K562 (cell line): ENCODE measurements around the gene CADPS2. TPM values are rescaled to one million over a fixed set of nuclear protein-coding genes. Genes with fewer than 3 reads are reported as not detected.

Experiments used
- CEBPG ChIP-seq, 3 experiments: fragments of 200-800 bp in 1 of 3; sonication (Bioruptor generic) in 1 of 3; sonication (generic) in 1 of 3; formaldehyde crosslinking in 1 of 3; IDR thresholded peaks in 2 of 3; conservative IDR thresholded peaks in 1 of 3; 2 replicates each; pipeline versions ENCODE4 v1.6.1 to v1.8.0; 2016 to 2022; ENCODE audit warnings: missing compliant biosample characterization in 2 of 3, missing genetic modification characterization in 2 of 3, mild to moderate bottlenecking in 1 of 3, missing genetic modification reagents in 1 of 3
- HDAC3 ChIP-seq: fragments of 450-650 bp; IDR thresholded peaks from 2 replicates; pipeline ENCODE4 v1.6.1; 2018; ENCODE audit warnings: borderline replicate concordance, mild to moderate bottlenecking, moderate library complexity; ENCODE audit not compliant: partially characterized antibody
- WHSC1 ChIP-seq: IDR thresholded peaks from one replicate; pipeline ENCODE4 v1.6.1; 2012; ENCODE audit warnings: low read length, control low read depth, inconsistent platforms
- ZC3H11A ChIP-seq: IDR thresholded peaks from 2 replicates; pipeline ENCODE4 v1.6.1; 2012; ENCODE audit warnings: low read depth, low read length, improper control_type of control experiment
- ZFP1 ChIP-seq: fragments of 450-650 bp; formaldehyde crosslinking; IDR thresholded peaks from 2 replicates; pipeline ENCODE4 v1.4.0; 2020; ENCODE audit warnings: mild to moderate bottlenecking, mixed read lengths
- ZNF695 ChIP-seq: fragments of 450-650 bp; formaldehyde crosslinking; IDR thresholded peaks from 2 replicates; pipeline ENCODE4 v1.4.0; 2020; ENCODE audit warnings: mild to moderate bottlenecking, moderate library complexity
- polyA plus RNA-seq, 8 experiments: library from polyadenylated mRNA; depleted of rRNA in 4 of 8; stranded (reverse) in 5 of 8; unstranded in 3 of 8; fragments of >200 nt; fragmentation: Nextera tagmentation in 2 of 8; fragmentation: Illumina TruSeq in 1 of 8; extraction: Ambion mirVana in 2 of 8; extraction: Trizol in 1 of 8; gene quantifications; 2 replicates each; pipeline versions ENCODE4 v1.2.1 to v1.2.3, GENCODE V29; 2011 to 2014; ENCODE audit warnings: inconsistent platforms in 1 of 8, missing spikeins in 1 of 8
- total RNA-seq, 7 experiments: library from RNA; depleted of rRNA in 6 of 7; stranded (reverse); fragments of >200 nt in 6 of 7; fragmentation: Illumina TruSeq in 2 of 7; extraction: Trizol in 2 of 7; gene quantifications; 2 replicates each; pipeline versions ENCODE4 v1.2.1 to v1.2.3, GENCODE V29; 2011 to 2021; ENCODE audit warnings: low replicate concordance in 1 of 7
- TF ChIP-seq, protein P1 (sequence below): fragments of 250-450 bp; sonication (Bioruptor Pico); IDR thresholded peaks from 2 replicates; pipeline ENCODE4 v1.5.0; 2020; ENCODE audit warnings: mild to moderate bottlenecking
- TF ChIP-seq, protein P2 (sequence below): sonication (generic); formaldehyde crosslinking; IDR thresholded peaks from 2 replicates; pipeline ENCODE4 v1.8.0; 2022; ENCODE audit warnings: mild to moderate bottlenecking, missing genetic modification reagents
- TF ChIP-seq, protein P3 (sequence below): sonication (generic); formaldehyde crosslinking; IDR thresholded peaks from 2 replicates; pipeline ENCODE4 v1.8.0; 2022; ENCODE audit warnings: mild to moderate bottlenecking, missing genetic modification reagents
- TF ChIP-seq, protein P4 (sequence below): sonication (generic); formaldehyde crosslinking; IDR thresholded peaks from 2 replicates; pipeline ENCODE4 v1.8.0; 2023; ENCODE audit warnings: mild to moderate bottlenecking, missing genetic modification reagents
- TF ChIP-seq, protein P5 (sequence below): fragments of 200-800 bp; sonication (Bioruptor generic); IDR thresholded peaks from 2 replicates; pipeline ENCODE4 v1.6.1; 2017; ENCODE audit warnings: missing genetic modification characterization, missing compliant biosample characterization

Gene CADPS2
- total and polyA plus RNA-seq, 9 of the 15 experiments (the other 6 are each of a cell fraction or from before 2014, with no cell fraction given) = 0.03 to 0.14 (median 0.04) TPM; not detected in 1

DNA sequence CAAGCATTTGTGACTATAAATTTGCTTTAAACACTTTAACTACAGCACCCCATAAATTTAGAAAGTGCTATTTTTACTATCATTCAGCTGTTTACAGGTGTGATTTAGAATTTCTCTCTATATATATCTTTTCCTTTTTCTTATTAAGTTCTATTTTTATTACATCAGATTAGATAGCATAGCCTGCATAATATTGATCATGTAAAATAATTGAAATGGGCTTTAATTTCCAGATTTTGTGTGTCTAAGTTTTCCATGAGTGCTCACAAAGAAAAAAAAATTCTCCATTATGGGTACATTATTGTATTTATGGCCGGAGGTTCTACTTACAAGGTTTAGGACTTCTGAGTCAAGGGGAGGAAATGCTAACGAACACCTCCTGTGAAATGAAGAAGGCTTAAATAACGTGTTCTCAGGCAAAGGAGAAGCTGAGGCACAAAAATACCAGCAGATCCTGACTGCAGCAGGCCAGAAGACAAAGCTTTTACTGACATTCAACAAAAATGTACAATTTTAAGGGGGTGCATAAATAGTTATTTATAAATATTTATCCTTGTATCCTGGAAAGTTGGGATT is 301.5 kb downstream of the CADPS2 start (continued):
- TF ChIP-seq CEBPG (CRISPR knock-in tag; IDR thresholded peaks at IDR 0.05) (no peak), CEBPG (tag; conservative IDR thresholded peaks at IDR 0.05 in 1 of 2, IDR thresholded peaks at IDR 0.05 in 1 of 2) (no peak), ZNF695 (CRISPR knock-in tag) (no peak), ZC3H11A (no peak), ZFP1 (no peak), HDAC3 (no peak), WHSC1 (no peak)
- TF ChIP-seq, protein P1, sequence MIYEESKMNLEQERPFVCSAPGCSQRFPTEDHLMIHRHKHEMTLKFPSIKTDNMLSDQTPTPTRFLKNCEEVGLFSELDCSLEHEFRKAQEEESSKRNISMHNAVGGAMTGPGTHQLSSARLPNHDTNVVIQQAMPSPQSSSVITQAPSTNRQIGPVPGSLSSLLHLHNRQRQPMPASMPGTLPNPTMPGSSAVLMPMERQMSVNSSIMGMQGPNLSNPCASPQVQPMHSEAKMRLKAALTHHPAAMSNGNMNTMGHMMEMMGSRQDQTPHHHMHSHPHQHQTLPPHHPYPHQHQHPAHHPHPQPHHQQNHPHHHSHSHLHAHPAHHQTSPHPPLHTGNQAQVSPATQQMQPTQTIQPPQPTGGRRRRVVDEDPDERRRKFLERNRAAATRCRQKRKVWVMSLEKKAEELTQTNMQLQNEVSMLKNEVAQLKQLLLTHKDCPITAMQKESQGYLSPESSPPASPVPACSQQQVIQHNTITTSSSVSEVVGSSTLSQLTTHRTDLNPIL (CRISPR knock-in tag) = no peak
- TF ChIP-seq, protein P2, sequence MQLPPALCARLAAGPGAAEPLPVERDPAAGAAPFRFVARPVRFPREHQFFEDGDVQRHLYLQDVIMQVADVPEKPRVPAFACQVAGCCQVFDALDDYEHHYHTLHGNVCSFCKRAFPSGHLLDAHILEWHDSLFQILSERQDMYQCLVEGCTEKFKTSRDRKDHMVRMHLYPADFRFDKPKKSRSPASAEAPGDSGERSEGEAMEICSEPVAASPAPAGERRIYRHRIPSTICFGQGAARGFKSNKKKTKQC = no peak
- TF ChIP-seq, protein P3, sequence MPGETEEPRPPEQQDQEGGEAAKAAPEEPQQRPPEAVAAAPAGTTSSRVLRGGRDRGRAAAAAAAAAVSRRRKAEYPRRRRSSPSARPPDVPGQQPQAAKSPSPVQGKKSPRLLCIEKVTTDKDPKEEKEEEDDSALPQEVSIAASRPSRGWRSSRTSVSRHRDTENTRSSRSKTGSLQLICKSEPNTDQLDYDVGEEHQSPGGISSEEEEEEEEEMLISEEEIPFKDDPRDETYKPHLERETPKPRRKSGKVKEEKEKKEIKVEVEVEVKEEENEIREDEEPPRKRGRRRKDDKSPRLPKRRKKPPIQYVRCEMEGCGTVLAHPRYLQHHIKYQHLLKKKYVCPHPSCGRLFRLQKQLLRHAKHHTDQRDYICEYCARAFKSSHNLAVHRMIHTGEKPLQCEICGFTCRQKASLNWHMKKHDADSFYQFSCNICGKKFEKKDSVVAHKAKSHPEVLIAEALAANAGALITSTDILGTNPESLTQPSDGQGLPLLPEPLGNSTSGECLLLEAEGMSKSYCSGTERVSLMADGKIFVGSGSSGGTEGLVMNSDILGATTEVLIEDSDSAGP (CRISPR knock-in tag) = no peak
- TF ChIP-seq, protein P4, sequence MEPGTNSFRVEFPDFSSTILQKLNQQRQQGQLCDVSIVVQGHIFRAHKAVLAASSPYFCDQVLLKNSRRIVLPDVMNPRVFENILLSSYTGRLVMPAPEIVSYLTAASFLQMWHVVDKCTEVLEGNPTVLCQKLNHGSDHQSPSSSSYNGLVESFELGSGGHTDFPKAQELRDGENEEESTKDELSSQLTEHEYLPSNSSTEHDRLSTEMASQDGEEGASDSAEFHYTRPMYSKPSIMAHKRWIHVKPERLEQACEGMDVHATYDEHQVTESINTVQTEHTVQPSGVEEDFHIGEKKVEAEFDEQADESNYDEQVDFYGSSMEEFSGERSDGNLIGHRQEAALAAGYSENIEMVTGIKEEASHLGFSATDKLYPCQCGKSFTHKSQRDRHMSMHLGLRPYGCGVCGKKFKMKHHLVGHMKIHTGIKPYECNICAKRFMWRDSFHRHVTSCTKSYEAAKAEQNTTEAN = no peak
- TF ChIP-seq, protein P5, sequence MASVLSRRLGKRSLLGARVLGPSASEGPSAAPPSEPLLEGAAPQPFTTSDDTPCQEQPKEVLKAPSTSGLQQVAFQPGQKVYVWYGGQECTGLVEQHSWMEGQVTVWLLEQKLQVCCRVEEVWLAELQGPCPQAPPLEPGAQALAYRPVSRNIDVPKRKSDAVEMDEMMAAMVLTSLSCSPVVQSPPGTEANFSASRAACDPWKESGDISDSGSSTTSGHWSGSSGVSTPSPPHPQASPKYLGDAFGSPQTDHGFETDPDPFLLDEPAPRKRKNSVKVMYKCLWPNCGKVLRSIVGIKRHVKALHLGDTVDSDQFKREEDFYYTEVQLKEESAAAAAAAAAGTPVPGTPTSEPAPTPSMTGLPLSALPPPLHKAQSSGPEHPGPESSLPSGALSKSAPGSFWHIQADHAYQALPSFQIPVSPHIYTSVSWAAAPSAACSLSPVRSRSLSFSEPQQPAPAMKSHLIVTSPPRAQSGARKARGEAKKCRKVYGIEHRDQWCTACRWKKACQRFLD (CRISPR knock-in tag) = no peak
- TF ChIP-seq, all 486 proteins: peak for 0
